Transverse colon (tissue), 4 donors: ENCODE results near the gene PIGC. TPM values are rescaled to one million over a fixed set of nuclear protein-coding genes. Genes with fewer than 3 reads are reported as not detected.
"Not testable (repeated sequence)": the region's sequence is repeated elsewhere in the genome, so short reads cannot be mapped to it uniquely, and the experiment has no call there.

ENCODE experiments used
- DNase-seq: peaks from one replicate; pipeline ENCODE4 v3.0.0-alpha.2; 2019
- H3K27ac ChIP-seq, 4 donors: fragments of 200-600 bp; sonication (generic); 2 replicates each; pipeline ENCODE4 v1.5.1; 2016 to 2018; ENCODE audit warnings: inconsistent platforms in 4 of 4
- H3K27me3 ChIP-seq: fragments of 200-600 bp; sonication (generic); 2 replicates; pipeline ENCODE4 v1.5.1; 2017; ENCODE audit warnings: inconsistent platforms
- H3K36me3 ChIP-seq, 4 donors: fragments of 200-600 bp; sonication (generic); 2 replicates each; pipeline ENCODE4 v1.5.1; 2017 to 2019; ENCODE audit warnings: inconsistent platforms in 4 of 4
- H3K4me1 ChIP-seq, 4 donors: fragments of 200-600 bp; sonication (generic); 2 replicates each; pipeline ENCODE4 v1.5.1; 2017 to 2020; ENCODE audit warnings: inconsistent platforms in 4 of 4
- H3K4me3 ChIP-seq, 4 donors: fragments of 200-600 bp; sonication (generic); 1 replicate in 1 of 4; 2 replicates in 3 of 4; pipeline versions ENCODE4 v1.5.1 to v1.6.1; 2017 to 2019; ENCODE audit warnings: inconsistent platforms in 4 of 4
- H3K9me3 ChIP-seq, 2 donors: fragments of 200-600 bp; sonication (generic); 2 replicates each; pipeline ENCODE4 v1.5.1; 2017 to 2019; ENCODE audit warnings: inconsistent platforms in 2 of 2
- CTCF ChIP-seq, 5 experiments: fragments of 200-600 bp in 3 of 5; fragments of 450-650 bp in 2 of 5; sonication (generic) in 3 of 5; IDR thresholded peaks; 1 replicate in 2 of 5; 2 replicates in 3 of 5; pipeline ENCODE4 v1.5.1; 2016 to 2017; ENCODE audit warnings: antibody characterized with exemption in 5 of 5, inconsistent platforms in 3 of 5, mild to moderate bottlenecking in 2 of 5, moderate library complexity in 1 of 5
- EP300 ChIP-seq: sonication (generic); formaldehyde crosslinking; IDR thresholded peaks from one replicate; pipeline ENCODE4 v1.6.1; 2017; ENCODE audit warnings: antibody characterized with exemption, low read depth
- POLR2A ChIP-seq: fragments of 450-650 bp; IDR thresholded peaks from one replicate; pipeline ENCODE4 v1.6.1; 2016; ENCODE audit warnings: antibody characterized with exemption, mild to moderate bottlenecking, moderate library complexity
- POLR2AphosphoS5 ChIP-seq, 3 donors: sonication (generic); formaldehyde crosslinking; IDR thresholded peaks; one replicate each; pipeline ENCODE4 v1.6.1; 2016; ENCODE audit warnings: antibody characterized with exemption in 3 of 3
- WGBS, 2 donors: methylation state at CpG; one replicate each; pipeline ENCODE4 v1.1.5; 2018; ENCODE audit warnings: low coverage in 1 of 2; 5-methylcytosine and 5-hydroxymethylcytosine counted together
- in situ Hi-C, 4 donors: fragments of 200-750 bp; cut with MboI; loops; one replicate each; pipeline versions ENCODE4 v1.15.0 to v1.15.1; 2017; ENCODE audit warnings: low sequenced_read_pairs in 3 of 4, low pct_ligation_motif_present in 1 of 4, low pct_unique_long_range_greater_than_20kb in 1 of 4
- intact Hi-C: fragments of 100-400 bp; cut with DNase I; formaldehyde crosslinking; loops from one replicate; pipeline ENCODE4 v1.15.1; 2023; ENCODE audit warnings: low total_unique reads
- total RNA-seq, 4 donors: library from RNA; depleted of rRNA; stranded (reverse); fragments of >200 nt; gene quantifications; one replicate each; pipeline ENCODE4 v1.1.0, GENCODE V29; 2016

PIGC gene
- total RNA-seq, 4 donors from 2014 or later = 9.8 to 43.8 (median 22.8) TPM

- in situ Hi-C loops (loop anchor here in 1 of 4 donors (25.0 kb wide), 2 partner anchors 430 to 655 kb away; partner anchors contain the start of gene METTL13), intact Hi-C loops (no loop called here)
- H3K4me3 ChIP-seq = no peak overlapping the region
- H3K4me1 ChIP-seq = peaks cover 6 to 17% (median 9%) of the 10 kb centered on the region in 4 donors
- no peaks in the 10 kb centered on the region for H3K9me3 ChIP-seq
- H3K27me3 ChIP-seq = no peaks in the 10 kb centered on the region
- TF ChIP-seq POLR2AphosphoS5 (IDR thresholded peaks at IDR 0.05) = no peak
- no peak for TF ChIP-seq POLR2A
- TF ChIP-seq CTCF (IDR thresholded peaks at IDR 0.05) = no peak
- TF ChIP-seq EP300 = no peak
- no peaks in the 10 kb centered on the region for H3K36me3 ChIP-seq
- no peak overlapping the region for H3K27ac ChIP-seq
- 90 to 99% methylated on average over 1 to 6 of the region's 6 CpGs for WGBS, 2 donors
- DNase-seq = no peak
Measured at GRCh38 chr1:172442404-172442803, 1.5 kb downstream of the PIGC start.

DNA sequence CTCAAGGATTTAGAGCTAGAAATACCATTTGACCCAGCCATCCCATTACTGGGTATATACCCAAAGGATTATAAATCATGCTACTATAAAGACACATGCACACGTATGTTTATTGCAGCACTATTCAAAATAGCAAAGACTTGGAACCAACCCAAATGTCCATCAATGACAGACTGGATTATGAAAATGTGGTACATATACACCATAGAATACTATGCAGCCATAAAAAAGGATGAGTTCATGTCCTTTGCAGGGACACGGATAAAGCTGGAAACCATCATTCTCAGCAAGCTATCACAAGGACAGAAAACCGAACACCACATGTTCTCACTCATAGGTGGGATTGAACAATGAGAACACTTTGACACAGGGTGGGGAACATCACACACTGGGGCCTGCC lies 6.7 kb downstream of the PIGC start:
- H3K27ac ChIP-seq, H3K9me3 ChIP-seq, H3K4me1 ChIP-seq, H3K36me3 ChIP-seq, H3K27me3 ChIP-seq, H3K4me3 ChIP-seq, intact Hi-C loops, DNase-seq: not testable (repeated sequence)
- in situ Hi-C loops = loop anchor here in 1 of 4 donors (25.0 kb wide), 2 partner anchors 425 to 650 kb away; partner anchors contain the start of gene METTL13
- 86 to 90% methylated on average over 3 of the region's 3 CpGs for WGBS, 2 donors

GRCh38 chr1:172431721-172432192 lies 12.1 kb downstream of the PIGC start:
- Histone ChIP-seq H3K4me3 (no peak overlapping the region), H3K36me3 (no peaks in the 10 kb centered on the region), H3K9me3 (no peaks in the 10 kb centered on the region), H3K4me1 (peaks cover 0 to 16% (median 4%) of the 10 kb centered on the region in 4 donors), H3K27me3 (no peaks in the 10 kb centered on the region), H3K27ac (peak overlapping the region; percentile 45 to 70 (median 61))
- 50 to 56% methylated on average over 1 to 9 of the region's 9 CpGs for WGBS, 2 donors
- intact Hi-C loops (no loop called here), in situ Hi-C loops (loop anchor here in 1 of 4 donors (25.0 kb wide), 2 partner anchors 419 to 644 kb away; partner anchors contain the start of gene METTL13)
- DNase-seq = peak; percentile 75
- TF ChIP-seq POLR2A (no peak), EP300 (no peak), CTCF (IDR thresholded peaks at IDR 0.05) (no peak), POLR2AphosphoS5 (IDR thresholded peaks at IDR 0.05) (no peak)

- 68 to 88% methylated on average over 2 of the region's 2 CpGs for WGBS, 2 donors
- Histone ChIP-seq H3K4me1 (peaks cover 0 to 16% (median 4%) of the 10 kb centered on the region in 4 donors), H3K4me3 (no peak overlapping the region), H3K27ac (peak overlapping the region in 3 of 4 donors; percentile 53 to 70 (median 69)), H3K27me3 (no peaks in the 10 kb centered on the region), H3K36me3 (no peaks in the 10 kb centered on the region), H3K9me3 (no peaks in the 10 kb centered on the region)
- no peak for DNase-seq
- in situ Hi-C loops (loop anchor here in 1 of 4 donors (25.0 kb wide), 2 partner anchors 419 to 644 kb away; partner anchors contain the start of gene METTL13), intact Hi-C loops (no loop called here)
- TF ChIP-seq EP300 = no peak
- TF ChIP-seq POLR2A = no peak
- TF ChIP-seq CTCF (IDR thresholded peaks at IDR 0.05) = no peak
- TF ChIP-seq POLR2AphosphoS5 (IDR thresholded peaks at IDR 0.05) = no peak
Measured at GRCh38 chr1:172431204-172431603, 12.7 kb downstream of the PIGC start.

GRCh38 chr1:172430128-172430454 lies 13.8 kb downstream of the PIGC start:
- peaks cover 0 to 16% (median 4%) of the 10 kb centered on the region in 4 donors for H3K4me1 ChIP-seq
- no peaks in the 10 kb centered on the region for H3K27me3 ChIP-seq
- TF ChIP-seq POLR2A (no peak), POLR2AphosphoS5 (IDR thresholded peaks at IDR 0.05) (no peak), EP300 (no peak), CTCF (IDR thresholded peaks at IDR 0.05) (no peak)
- H3K4me3 ChIP-seq = no peak overlapping the region
- in situ Hi-C loops (loop anchor here in 1 of 4 donors (25.0 kb wide), 2 partner anchors 418 to 643 kb away; partner anchors contain the start of gene METTL13), intact Hi-C loops (no loop called here)
- H3K27ac ChIP-seq = no peak overlapping the region
- no peaks in the 10 kb centered on the region for H3K9me3 ChIP-seq
- DNase-seq = no peak
- WGBS, 2 donors = 83 to 91% methylated on average over 1 of the region's 1 CpG
- no peaks in the 10 kb centered on the region for H3K36me3 ChIP-seq
